HEK293T (cell line): ENCODE measurements around the gene MET.

ENCODE experiments used
- ARNT ChIP-seq: fragments of 450-650 bp; IDR thresholded peaks from 2 replicates; pipeline ENCODE4 v1.6.1; 2017; ENCODE audit warnings: mild to moderate bottlenecking
- BHLHE40 ChIP-seq: fragments of 450-650 bp; IDR thresholded peaks from 2 replicates; pipeline ENCODE4 v1.6.1; 2016; ENCODE audit warnings: mild to moderate bottlenecking, moderate library complexity, borderline replicate concordance
- ELF4 ChIP-seq: fragments of 450-650 bp; IDR thresholded peaks from 2 replicates; pipeline ENCODE4 v1.6.1; 2017; ENCODE audit warnings: antibody characterized with exemption
- FOXA1 ChIP-seq: fragments of 450-650 bp; IDR thresholded peaks from 2 replicates; pipeline ENCODE4 v1.6.1; 2016; ENCODE audit warnings: mild to moderate bottlenecking
- FOXM1 ChIP-seq: fragments of 450-650 bp; IDR thresholded peaks from 2 replicates; pipeline ENCODE4 v1.6.1; 2017; ENCODE audit warnings: mild to moderate bottlenecking, borderline replicate concordance
- HDGF ChIP-seq: fragments of 450-650 bp; IDR thresholded peaks from 2 replicates; pipeline ENCODE4 v1.6.1; 2017; ENCODE audit warnings: antibody characterized with exemption, borderline replicate concordance
- L3MBTL2 ChIP-seq: fragments of 450-650 bp; conservative IDR thresholded peaks from 2 replicates; pipeline ENCODE4 v1.6.1; 2016; ENCODE audit warnings: mild to moderate bottlenecking
- PKNOX1 ChIP-seq: fragments of 450-650 bp; IDR thresholded peaks from 2 replicates; pipeline ENCODE4 v1.6.1; 2016
- TARDBP ChIP-seq: fragments of 450-650 bp; IDR thresholded peaks from 2 replicates; pipeline ENCODE4 v1.6.1; 2016
- ZNF384 ChIP-seq: fragments of 450-650 bp; IDR thresholded peaks from 2 replicates; pipeline ENCODE4 v1.6.1; 2016

- TF ChIP-seq HDGF: no peak
- TF ChIP-seq ARNT: no peak
- no peak for TF ChIP-seq L3MBTL2
- TF ChIP-seq FOXM1: no peak
- no peak for TF ChIP-seq PKNOX1
- no peak for TF ChIP-seq TARDBP
- no peak for TF ChIP-seq FOXA1
- no peak for TF ChIP-seq ELF4
- no peak for TF ChIP-seq ZNF384
- no peak for TF ChIP-seq BHLHE40
Observed at GRCh38 chr7:116734710-116735109, 62.7 kb downstream of the MET start.
